Fibroblast of pulmonary artery (primary cell): ENCODE results near the gene MGAT4B.

Source experiments
- DNase-seq: peaks from one replicate; pipeline ENCODE4 v3.0.0-alpha.2; 2010; ENCODE audit warnings: low read depth
- H3K4me3 ChIP-seq: replicated peaks from 2 replicates; pipeline ENCODE4 v1.5.1; 2011; ENCODE audit warnings: low read depth, mild to moderate bottlenecking, control low read depth, low read length, moderate library complexity
- CTCF ChIP-seq: IDR thresholded peaks from 2 replicates; pipeline ENCODE4 v1.5.1; 2011; ENCODE audit warnings: mild to moderate bottlenecking, control low read depth, low read length, inconsistent platforms; ENCODE audit errors: missing control alignments

The MGAT4B gene

GRCh38 chr5:179805529-179806249 is 977 bp downstream of the MGAT4B start:
- peak overlapping the region; percentile 71 for H3K4me3 ChIP-seq
- no peak for TF ChIP-seq CTCF
- DNase-seq: no peak

GRCh38 chr5:179805070-179805528 is 1.6 kb downstream of the MGAT4B start:
- no peak for TF ChIP-seq CTCF

GRCh38 chr5:179804555-179804947 is 2.1 kb downstream of the MGAT4B start:
- H3K4me3 ChIP-seq: peak overlapping the region; percentile 71
- DNase-seq: no peak
- TF ChIP-seq CTCF: no peak

More at GRCh38 chr5:179805070-179805528, 1.6 kb downstream of the MGAT4B start:
- no peak for DNase-seq
- peak overlapping the region; percentile 71 for H3K4me3 ChIP-seq

GRCh38 chr5:179803651-179804554 is 2.8 kb downstream of the MGAT4B start:
- TF ChIP-seq CTCF: no peak
- peak overlapping the region; percentile 71 for H3K4me3 ChIP-seq
- DNase-seq: peak; percentile 39

- H3K4me3 ChIP-seq: no peak overlapping the region
- DNase-seq: no peak
- TF ChIP-seq CTCF: no peak
Measured at GRCh38 chr5:179802950-179803562, 3.6 kb downstream of the MGAT4B start.

- no peak for TF ChIP-seq CTCF
- H3K4me3 ChIP-seq: no peak overlapping the region
- no peak for DNase-seq
Measured at GRCh38 chr5:179802207-179802883, 4.3 kb downstream of the MGAT4B start.
